Embryonic facial prominence (tissue), 1 donor: ENCODE measurements around the gene UNCX.
"Not testable (repeated sequence)": the region's sequence is repeated elsewhere in the genome, so short reads cannot be mapped to it uniquely, and the experiment has no call there.

Experiments used
- DNase-seq: peaks from one replicate; pipeline ENCODE4 v3.0.0-alpha.2; 2016; ENCODE audit errors: extremely low spot score

UNCX gene

GRCh38 chr7:1257863-1258262 lies 25.2 kb downstream of the UNCX start:
- DNase-seq = no peak

- no peak for DNase-seq
These were observed 27.1 kb downstream of the UNCX start for GRCh38 chr7:1259621-1260243.

GRCh38 chr7:1260244-1260635 lies 27.6 kb downstream of the UNCX start:
- DNase-seq = no peak

GRCh38 chr7:1261036-1261435 lies 28.4 kb downstream of the UNCX start:
- not testable (repeated sequence) for DNase-seq

GRCh38 chr7:1262441-1262840 lies 29.8 kb downstream of the UNCX start:
- no peak for DNase-seq

GRCh38 chr7:1263391-1263951 lies 30.8 kb downstream of the UNCX start:
- no peak for DNase-seq

- DNase-seq = no peak
These were observed 31.9 kb downstream of the UNCX start for GRCh38 chr7:1264345-1265280.

- DNase-seq = no peak
These were observed 34.6 kb downstream of the UNCX start for GRCh38 chr7:1267016-1267900.

GRCh38 chr7:1268076-1268815 lies 35.6 kb downstream of the UNCX start:
- no peak for DNase-seq

- no peak for DNase-seq
These were observed 36.2 kb downstream of the UNCX start for GRCh38 chr7:1268866-1269265.

GRCh38 chr7:1269336-1269890 lies 36.7 kb downstream of the UNCX start:
- no peak for DNase-seq

- DNase-seq = no peak
These were observed 37.5 kb downstream of the UNCX start for GRCh38 chr7:1270181-1270580.

- no peak for DNase-seq
These were observed 38.4 kb downstream of the UNCX start for GRCh38 chr7:1271046-1271445.

- no peak for DNase-seq
These were observed 39.0 kb downstream of the UNCX start for GRCh38 chr7:1271656-1272055.

GRCh38 chr7:1272136-1272535 lies 39.5 kb downstream of the UNCX start:
- not testable (repeated sequence) for DNase-seq

GRCh38 chr7:1274121-1274875 lies 41.6 kb downstream of the UNCX start:
- no peak for DNase-seq

GRCh38 chr7:1274876-1275375 lies 42.3 kb downstream of the UNCX start:
- DNase-seq = no peak

GRCh38 chr7:1275451-1276381 lies 43.0 kb downstream of the UNCX start:
- no peak for DNase-seq
